ENCODE results near the gene GPR158.

The GPR158 gene

GRCh38 chr10:25575343-25575742 is 400.5 kb downstream of the GPR158 start:
- Histone ChIP-seq H3K36me3 (ENCODE audit: insufficient read depth, low read length) (peaks cover 9% of the 10 kb centered on the region; the same call in 1 of the 2 replicates), H4K20me1 (ENCODE audit: insufficient read depth, low read length, poor library complexity, severe bottlenecking) (no peaks in the 10 kb centered on the region), H3K4me2 (ENCODE audit: low read depth, low read length, poor library complexity, severe bottlenecking) (no peak overlapping the region), H3K4me1 (ENCODE audit: insufficient read depth, low read length, poor library complexity, severe bottlenecking) (no peaks in the 10 kb centered on the region), H3K27me3 (ENCODE audit: insufficient read depth, low read length, poor library complexity, severe bottlenecking) (no peaks in the 10 kb centered on the region), H3K9me2 (replicated peaks; ENCODE audit: low read depth, low read length) (no peaks in the 10 kb centered on the region), H3K9ac (ENCODE audit: low read depth, low read length, poor library complexity, severe bottlenecking) (no peak overlapping the region), H2AFZ (ENCODE audit: low read length) (no peak overlapping the region), H3K4me3 (ENCODE audit: low read length, poor library complexity, severe bottlenecking) (no peak overlapping the region), H3K9me3 (ENCODE audit: insufficient read depth, low read depth, low read length) (no peaks in the 10 kb centered on the region), H3F3A (ENCODE audit: low read depth) (no peaks in the 10 kb centered on the region), H3K79me2 (ENCODE audit: insufficient read depth, low read length) (no peaks in the 10 kb centered on the region; the same call in 1 of the 2 replicates)
- TF ChIP-seq, protein P1, sequence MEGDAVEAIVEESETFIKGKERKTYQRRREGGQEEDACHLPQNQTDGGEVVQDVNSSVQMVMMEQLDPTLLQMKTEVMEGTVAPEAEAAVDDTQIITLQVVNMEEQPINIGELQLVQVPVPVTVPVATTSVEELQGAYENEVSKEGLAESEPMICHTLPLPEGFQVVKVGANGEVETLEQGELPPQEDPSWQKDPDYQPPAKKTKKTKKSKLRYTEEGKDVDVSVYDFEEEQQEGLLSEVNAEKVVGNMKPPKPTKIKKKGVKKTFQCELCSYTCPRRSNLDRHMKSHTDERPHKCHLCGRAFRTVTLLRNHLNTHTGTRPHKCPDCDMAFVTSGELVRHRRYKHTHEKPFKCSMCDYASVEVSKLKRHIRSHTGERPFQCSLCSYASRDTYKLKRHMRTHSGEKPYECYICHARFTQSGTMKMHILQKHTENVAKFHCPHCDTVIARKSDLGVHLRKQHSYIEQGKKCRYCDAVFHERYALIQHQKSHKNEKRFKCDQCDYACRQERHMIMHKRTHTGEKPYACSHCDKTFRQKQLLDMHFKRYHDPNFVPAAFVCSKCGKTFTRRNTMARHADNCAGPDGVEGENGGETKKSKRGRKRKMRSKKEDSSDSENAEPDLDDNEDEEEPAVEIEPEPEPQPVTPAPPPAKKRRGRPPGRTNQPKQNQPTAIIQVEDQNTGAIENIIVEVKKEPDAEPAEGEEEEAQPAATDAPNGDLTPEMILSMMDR (conservative IDR thresholded peaks at IDR 0.05; ENCODE audit: low read length): no peak
- no peak for TF ChIP-seq EZH2phosphoT487 (IDR thresholded peaks at IDR 0.05; ENCODE audit: borderline replicate concordance)

DNA sequence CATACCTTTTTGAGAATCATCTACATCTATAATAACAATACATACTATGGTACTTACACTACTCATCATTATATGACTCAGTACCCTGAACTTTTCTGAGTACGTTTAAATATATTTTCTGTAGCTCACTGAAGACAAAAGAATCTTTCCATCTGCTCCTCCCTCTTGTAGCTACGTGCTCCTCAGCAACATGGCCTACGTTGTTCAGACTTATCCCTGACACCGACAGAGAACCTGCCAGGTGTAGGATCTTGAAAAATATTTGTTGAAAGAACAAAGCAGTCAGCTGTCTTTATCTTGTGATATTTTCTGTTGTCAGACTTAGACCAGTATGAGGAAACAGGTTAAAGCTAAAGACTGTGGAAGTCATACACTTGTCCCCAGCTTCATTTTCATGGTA is 403.3 kb downstream of the GPR158 start:
- H3K4me1 ChIP-seq (ENCODE audit: insufficient read depth, low read length, poor library complexity, severe bottlenecking): no peaks in the 10 kb centered on the region
- H3K27me3 ChIP-seq (ENCODE audit: insufficient read depth, low read length, poor library complexity, severe bottlenecking): no peaks in the 10 kb centered on the region
- H3F3A ChIP-seq (ENCODE audit: low read depth): no peaks in the 10 kb centered on the region
- H3K36me3 ChIP-seq (ENCODE audit: insufficient read depth, low read length): peaks cover 1% of the 10 kb centered on the region; the same call in 1 of the 2 replicates
- H3K9me2 ChIP-seq (replicated peaks; ENCODE audit: low read depth, low read length): no peaks in the 10 kb centered on the region
- H2AFZ ChIP-seq (ENCODE audit: low read length): no peak overlapping the region
- TF ChIP-seq, protein P1 (conservative IDR thresholded peaks at IDR 0.05; ENCODE audit: low read length): no peak
- TF ChIP-seq EZH2phosphoT487 (IDR thresholded peaks at IDR 0.05; ENCODE audit: borderline replicate concordance): no peak
- H3K9me3 ChIP-seq (ENCODE audit: insufficient read depth, low read depth, low read length): no peaks in the 10 kb centered on the region
- no peaks in the 10 kb centered on the region for H4K20me1 ChIP-seq (ENCODE audit: insufficient read depth, low read length, poor library complexity, severe bottlenecking)
- H3K79me2 ChIP-seq (ENCODE audit: insufficient read depth, low read length): no peaks in the 10 kb centered on the region; the same call in 1 of the 2 replicates
- no peak overlapping the region for H3K4me2 ChIP-seq (ENCODE audit: low read depth, low read length, poor library complexity, severe bottlenecking)
- no peak overlapping the region for H3K4me3 ChIP-seq (ENCODE audit: low read length, poor library complexity, severe bottlenecking)
- H3K9ac ChIP-seq (ENCODE audit: low read depth, low read length, poor library complexity, severe bottlenecking): no peak overlapping the region

GRCh38 chr10:25582961-25583360 is 408.2 kb downstream of the GPR158 start:
- H3K27me3 ChIP-seq (ENCODE audit: insufficient read depth, low read length, poor library complexity, severe bottlenecking): no peaks in the 10 kb centered on the region
- H2AFZ ChIP-seq (ENCODE audit: low read length): no peak overlapping the region
- H3K79me2 ChIP-seq (ENCODE audit: insufficient read depth, low read length): no peaks in the 10 kb centered on the region
- TF ChIP-seq EZH2phosphoT487 (IDR thresholded peaks at IDR 0.05; ENCODE audit: borderline replicate concordance): no peak
- TF ChIP-seq, protein P1 (conservative IDR thresholded peaks at IDR 0.05; ENCODE audit: low read length): no peak
- no peak overlapping the region for H3K4me2 ChIP-seq (ENCODE audit: low read depth, low read length, poor library complexity, severe bottlenecking)
- no peaks in the 10 kb centered on the region for H3K4me1 ChIP-seq (ENCODE audit: insufficient read depth, low read length, poor library complexity, severe bottlenecking)
- H4K20me1 ChIP-seq (ENCODE audit: insufficient read depth, low read length, poor library complexity, severe bottlenecking): no peaks in the 10 kb centered on the region
- H3K4me3 ChIP-seq (ENCODE audit: low read length, poor library complexity, severe bottlenecking): no peak overlapping the region
- H3F3A ChIP-seq (ENCODE audit: low read depth): no peaks in the 10 kb centered on the region
- H3K9me2 ChIP-seq (replicated peaks; ENCODE audit: low read depth, low read length): no peaks in the 10 kb centered on the region
- no peaks in the 10 kb centered on the region for H3K36me3 ChIP-seq (ENCODE audit: insufficient read depth, low read length)
- peaks cover 6% of the 10 kb centered on the region; the same call in 1 of the 2 replicates for H3K9me3 ChIP-seq (ENCODE audit: insufficient read depth, low read depth, low read length)
- H3K9ac ChIP-seq (ENCODE audit: low read depth, low read length, poor library complexity, severe bottlenecking): no peak overlapping the region
